ENCODE results near the gene USP16.

Gene USP16

DNA sequence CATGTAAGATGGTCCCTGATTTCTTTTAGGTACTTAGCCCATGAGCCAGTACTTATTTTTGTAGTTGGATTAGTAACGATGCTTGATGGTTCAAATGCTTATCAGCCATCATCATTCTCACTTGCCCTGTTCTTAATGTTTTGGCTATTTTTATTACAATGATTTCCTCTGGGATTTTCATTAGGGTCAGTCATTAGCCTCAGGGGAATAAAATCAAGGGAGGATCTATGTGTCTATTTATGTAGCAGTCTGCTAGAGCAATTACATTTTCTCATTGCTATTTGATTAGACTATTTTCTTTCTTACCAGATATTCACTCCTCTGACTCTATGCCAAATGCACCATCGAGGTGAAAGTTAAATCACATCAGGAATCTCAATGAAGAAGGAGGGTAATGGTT, 59.9 kb downstream of the USP16 start:
- DNase-seq (ENCODE audit: low read depth) = no peak

GRCh38 chr21:29085106-29085752, 60.8 kb downstream of the USP16 start:
- no peak for DNase-seq (ENCODE audit: low read depth)

DNA sequence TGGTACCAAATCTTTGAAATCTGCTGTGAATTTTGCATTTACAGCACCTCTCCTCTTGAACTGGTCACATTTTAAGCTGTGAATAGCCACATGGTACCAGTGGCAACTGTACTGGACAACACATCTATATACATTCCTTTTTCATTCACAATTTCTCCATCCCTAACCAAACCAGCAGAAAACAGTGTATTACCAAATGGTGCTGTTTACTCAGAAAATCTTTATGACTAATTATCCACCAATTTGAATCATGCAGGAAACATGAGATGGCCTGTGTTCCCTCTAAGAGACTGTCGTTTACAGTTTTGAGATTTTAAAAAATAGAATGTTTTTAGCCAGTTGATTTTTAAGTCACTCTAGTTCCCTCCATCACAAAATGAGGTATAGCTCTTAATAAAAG, 66.6 kb downstream of the USP16 start:
- DNase-seq (ENCODE audit: low read depth) = no peak

DNA sequence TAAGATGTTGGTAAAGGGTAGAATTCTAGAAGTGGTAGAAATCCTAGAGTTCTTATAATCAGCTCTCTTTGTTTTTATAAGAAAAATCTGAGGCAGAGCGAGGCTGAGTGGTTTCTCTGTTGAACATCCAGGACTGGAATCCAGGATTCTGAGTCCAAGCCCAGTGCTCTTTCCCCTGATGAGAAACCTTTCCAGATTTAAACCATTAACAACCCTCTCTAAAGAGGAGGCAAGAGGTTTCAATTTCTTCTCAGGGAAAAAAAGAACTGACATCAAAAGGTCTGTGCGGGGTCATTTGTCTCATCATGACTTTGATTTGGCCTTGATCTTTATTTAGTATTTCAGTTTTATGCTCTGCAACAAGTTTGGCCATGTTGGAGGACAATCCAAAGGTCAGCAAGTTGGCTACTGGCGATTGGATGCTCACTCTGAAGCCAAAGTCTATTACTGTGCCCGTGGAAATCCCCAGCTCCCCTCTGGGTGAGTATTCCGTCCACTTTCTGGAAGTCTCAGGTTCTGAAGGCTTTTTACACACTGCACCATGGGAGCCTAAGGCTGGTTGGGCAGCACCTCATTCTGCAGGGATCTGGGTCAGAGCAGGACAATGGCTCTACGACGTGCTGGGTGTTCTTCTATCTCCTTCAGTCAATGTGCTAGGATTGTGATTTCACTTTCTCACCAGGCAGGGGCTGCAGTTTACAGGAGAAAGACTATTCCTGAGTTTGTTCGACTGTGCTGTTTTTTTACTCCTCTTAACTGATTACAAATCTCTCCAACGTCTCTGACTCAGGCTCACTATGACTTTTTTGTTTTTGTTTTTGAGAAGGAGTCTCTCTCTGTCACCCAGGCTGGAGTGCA, 67.9 kb downstream of the USP16 start:
- DNase-seq (ENCODE audit: low read depth) = no peak

DNA sequence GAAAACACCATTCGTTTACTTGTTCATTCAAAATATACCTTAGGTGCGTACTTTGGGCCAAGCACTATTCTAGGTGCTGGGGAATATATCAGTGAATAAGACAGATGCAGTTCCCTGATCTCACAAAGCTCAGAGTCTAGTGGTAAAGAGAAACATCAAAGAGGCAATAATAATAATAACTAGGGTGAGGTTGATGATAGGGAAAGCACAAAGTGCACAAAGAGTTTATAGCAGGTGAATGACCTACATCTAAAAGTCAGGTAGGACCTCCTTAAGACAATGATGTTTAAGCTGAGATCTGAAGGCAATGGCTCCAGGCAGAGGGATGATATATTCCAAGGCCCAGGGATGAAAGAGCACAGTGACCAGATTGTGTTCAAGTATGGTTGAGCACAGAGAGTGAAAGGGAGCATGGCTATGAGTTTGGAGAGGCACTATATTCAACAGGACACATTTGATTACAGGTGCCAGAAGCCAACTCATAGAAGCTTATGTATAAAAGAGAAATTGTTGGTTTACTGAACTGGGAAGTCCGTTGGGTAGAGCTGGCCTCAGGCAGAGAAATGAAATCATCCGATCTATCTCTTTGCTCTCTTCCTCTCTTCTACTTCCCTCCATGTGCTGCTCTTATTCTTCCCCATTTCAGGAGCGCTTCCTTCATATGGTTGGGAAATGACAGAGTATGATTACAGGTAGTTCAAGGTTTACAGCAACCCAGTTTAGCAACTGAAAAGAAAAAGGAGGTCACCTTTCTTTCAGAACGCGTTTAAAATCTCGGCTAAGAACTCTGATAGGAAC, 71.9 kb downstream of the USP16 start:
- no peak for DNase-seq (ENCODE audit: low read depth)

GRCh38 chr21:29098156-29098555, 73.7 kb downstream of the USP16 start:
- no peak for DNase-seq (ENCODE audit: low read depth)

DNA sequence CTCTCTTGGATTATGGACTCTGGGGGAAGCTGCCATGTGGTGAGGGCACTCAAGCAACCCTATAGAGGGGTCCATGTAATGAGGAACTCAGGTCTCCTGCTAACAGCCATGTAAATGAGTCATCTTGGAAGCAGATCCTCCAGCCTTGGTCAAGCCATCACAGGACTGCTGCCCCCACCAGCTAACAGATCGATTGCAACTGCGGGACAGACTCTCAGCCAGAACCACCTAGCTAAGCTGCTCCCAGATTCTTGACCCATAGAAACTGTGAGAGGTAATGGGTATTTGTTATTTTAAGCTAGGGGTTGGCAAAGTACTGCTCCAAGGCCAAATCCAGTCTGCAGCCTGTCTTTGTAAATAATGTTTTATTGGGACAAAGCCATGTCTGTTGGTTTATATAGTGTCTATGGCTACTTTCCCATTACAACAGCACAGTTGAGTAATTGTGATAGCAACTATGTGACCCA, 78.4 kb downstream of the USP16 start:
- no peak for DNase-seq (ENCODE audit: low read depth)
